EH (cell line): ENCODE measurements around the gene TXNRD1.
A peak's percentile ranks its signal among the peaks of the same experiment; 100 is the strongest.
"Not testable (repeated sequence)": the region's sequence is repeated elsewhere in the genome, so short reads cannot be mapped to it uniquely, and the experiment has no call there.

Source experiments
- DNase-seq: peaks from one replicate; pipeline ENCODE4 v3.0.0-alpha.2; 2015; ENCODE audit warnings: low read depth

The TXNRD1 gene

DNA sequence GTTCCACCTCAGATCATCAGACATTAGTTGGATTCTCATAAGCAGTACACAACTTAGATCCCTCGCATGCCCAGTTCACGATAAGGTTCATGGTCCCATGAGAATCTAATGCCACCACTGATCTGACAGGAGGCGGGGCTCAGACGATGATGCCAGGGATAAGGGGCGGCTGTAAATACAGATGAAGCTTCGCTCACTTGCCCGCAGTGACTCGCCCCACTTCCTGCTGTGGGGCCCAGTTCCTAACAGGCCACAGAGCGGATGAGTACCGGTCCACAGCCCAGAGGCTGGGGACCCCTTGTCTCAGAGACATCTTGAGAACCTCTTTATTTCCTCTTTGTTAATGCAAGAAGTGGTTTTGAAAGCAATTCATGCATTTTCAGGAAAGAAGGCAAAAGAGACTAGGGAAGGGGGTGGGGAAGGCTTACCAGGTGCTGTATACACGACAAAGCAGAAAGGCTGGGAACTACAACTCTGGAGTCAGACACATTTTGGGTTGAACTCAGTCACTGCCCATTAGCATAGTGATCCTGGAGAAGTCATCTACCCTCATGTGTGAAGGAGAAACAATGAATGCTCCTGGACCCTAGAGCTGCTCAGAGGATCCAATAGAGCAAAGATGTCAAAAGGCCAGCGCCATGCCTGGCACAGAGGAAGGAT lies 156.6 kb downstream of the TXNRD1 start:
- DNase-seq = no peak

DNA sequence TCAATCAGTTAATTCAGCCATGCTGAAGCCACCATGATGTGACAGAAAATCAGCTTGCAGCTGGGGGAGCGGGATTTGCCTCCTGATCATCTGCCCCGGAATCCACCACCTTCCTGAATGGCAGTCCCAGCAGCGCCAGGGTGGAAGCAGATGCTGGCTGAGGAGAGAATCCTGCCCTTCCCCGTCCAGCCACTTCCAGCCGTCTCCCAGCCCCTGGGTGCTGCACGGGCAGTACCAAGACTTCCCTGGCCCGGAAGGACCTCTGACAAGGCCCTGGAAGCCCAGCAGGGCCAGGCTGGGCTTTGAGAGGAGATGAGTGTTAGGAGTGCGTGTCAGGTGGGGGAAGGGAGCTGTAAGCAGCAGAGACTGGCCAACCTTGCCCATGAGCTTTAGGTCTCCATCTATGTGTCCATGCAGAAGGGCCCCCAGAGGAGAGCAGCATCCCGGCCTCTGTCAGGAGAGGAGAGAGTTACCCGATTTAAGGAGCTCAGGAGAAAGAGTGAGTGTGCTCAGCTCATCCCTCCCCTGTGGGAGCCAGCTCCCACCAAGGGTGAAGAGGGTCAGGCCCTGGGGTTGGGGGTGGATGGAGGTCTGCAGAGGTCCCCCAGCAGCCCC lies 157.2 kb downstream of the TXNRD1 start:
- no peak for DNase-seq

DNA sequence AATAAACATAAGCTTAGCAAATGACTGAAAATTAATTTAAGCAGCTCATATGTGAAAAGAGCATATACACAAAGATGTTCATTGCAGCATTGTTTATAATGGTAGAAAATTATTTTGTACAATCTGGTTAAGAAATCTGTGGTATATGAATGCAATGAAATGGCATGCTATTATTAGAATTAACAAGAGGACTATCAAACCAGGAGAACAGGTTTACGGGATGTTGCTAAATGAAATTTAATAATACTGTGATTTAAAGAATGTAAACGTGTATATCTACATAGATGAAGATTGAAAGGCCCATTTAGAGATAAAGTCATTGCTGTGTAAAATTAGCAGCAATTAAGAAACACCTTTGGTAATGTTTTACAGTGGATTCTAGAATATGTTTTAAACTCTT lies 158.5 kb downstream of the TXNRD1 start:
- DNase-seq = no peak

DNA sequence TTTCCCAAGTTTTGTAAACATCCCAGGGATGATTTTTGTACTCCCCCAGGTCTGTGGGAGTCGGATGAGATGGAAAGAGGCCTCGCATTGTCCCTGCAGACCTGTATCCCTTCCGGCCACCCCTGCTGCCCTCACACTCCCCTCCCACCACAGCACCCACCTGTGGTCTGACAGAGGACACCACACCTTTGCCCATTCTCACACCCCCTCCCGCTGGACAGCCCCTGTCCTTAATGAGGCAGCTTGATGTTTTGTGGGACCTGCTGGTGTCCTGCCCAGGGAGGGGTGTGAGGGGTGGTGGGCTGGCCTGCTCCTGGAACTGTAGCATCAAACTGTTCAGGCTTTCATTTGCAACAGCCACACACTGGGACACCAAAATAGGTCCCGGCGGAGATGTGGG lies 159.2 kb downstream of the TXNRD1 start:
- no peak for DNase-seq

DNA sequence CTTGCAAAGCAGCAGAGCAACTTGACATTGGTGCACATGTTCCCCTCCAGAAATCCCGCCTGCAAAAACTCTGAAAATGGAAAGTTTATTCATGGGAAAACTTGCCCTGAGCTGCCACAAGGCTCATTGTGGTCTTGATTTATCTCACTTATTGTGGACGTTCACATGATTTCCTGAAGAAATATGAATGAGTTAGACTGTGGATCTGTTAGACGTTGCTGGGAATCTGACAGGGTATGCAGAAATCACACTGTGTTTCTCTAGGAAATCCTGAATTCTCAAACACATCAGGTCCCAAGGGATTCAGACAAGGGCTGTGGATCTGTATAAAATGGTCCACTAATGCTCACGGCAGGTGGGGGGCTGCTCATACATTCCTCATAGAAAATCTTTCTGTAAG lies 160.2 kb downstream of the TXNRD1 start:
- no peak for DNase-seq

DNA sequence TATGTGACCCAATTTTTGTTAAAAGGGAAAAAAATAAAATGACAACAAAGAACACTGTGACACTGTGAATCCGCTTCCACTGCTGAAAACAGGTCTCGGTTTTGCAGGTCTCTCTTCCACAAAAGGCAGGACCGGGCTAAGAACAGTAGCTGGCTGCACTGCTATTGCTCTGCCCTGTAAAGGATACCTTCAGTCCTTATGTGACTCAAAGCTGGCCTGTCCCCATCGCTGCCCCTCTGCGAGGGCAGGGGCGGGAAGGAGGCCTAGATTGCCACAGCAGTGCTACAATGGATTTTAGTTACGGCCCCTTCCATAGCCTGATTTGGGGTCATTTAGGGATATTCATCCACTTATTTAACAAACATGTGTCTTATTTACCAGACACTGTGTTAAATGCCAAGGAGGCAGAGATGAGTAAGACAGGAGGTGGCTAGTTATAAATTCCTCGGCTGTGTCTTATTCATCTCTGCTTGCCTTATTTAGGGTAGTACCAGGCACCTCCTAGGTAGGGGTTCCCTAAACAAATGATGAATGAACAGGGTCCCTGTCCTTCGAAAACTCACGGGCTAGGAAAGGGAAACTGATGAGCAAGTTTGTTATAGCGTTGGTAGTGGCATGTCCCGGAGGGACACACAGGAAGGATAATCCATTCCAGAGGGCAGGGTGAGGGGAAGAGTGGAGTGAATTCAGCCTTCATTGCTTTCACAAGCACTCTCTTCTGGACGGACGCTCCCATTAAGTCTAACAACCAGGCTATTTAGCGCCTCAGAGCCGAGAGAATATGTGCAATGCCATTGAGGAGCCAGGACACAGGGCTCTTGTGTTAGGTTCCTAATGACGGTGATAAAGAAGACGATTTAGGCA lies 161.3 kb downstream of the TXNRD1 start:
- DNase-seq = peak; percentile 63

DNA sequence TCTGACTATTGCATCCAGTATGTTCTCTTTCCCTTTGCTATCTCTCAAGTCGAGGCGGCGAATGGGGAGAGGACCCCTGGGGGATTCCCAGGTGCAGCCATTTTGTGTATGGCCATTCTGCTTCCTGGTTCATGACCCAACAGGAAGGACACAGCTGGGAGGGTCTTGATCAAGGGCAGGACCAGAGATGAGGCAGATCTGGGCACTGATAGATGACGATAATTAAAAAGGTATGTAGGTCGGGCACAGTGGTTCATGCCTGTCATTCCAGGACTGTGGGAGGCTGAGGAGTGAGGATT lies 161.9 kb downstream of the TXNRD1 start:
- DNase-seq = no peak

DNA sequence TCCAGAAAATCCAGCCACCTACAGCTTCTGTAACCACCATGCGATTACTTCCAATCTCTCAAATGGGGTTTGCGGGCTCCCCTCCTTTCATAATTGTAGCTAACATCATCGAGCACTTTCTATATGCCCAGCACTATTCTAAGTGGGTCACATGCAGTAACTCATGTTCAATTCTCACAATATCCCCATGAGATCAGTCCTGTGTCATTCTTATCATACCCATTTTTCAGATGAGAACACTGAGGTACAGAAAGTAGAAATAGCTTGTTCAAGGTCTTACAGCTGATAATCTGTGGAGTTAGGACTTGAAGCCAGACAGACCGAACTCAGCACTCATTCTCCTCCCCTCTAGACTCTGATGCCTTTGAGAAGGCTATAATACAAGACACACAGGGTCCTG lies 162.8 kb downstream of the TXNRD1 start:
- no peak for DNase-seq

DNA sequence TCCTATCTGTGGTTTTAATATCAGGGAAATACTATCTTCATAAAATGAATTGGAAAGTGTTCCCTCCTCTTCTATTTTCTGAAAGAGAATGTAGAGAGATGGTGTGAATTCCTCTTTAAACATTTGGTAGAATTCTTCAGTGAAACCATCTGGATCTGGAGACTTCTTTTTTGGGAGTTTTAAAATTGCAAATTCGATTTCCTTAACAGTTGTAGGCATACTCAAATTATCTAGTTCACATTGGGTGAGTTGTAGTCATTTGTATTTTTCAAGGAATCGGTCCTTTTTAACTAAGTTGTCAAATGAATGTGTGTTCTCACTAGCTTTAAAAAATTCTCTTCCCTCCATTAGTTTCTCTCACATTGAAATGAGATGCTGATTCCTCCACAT lies 165.8 kb downstream of the TXNRD1 start:
- DNase-seq = no peak

DNA sequence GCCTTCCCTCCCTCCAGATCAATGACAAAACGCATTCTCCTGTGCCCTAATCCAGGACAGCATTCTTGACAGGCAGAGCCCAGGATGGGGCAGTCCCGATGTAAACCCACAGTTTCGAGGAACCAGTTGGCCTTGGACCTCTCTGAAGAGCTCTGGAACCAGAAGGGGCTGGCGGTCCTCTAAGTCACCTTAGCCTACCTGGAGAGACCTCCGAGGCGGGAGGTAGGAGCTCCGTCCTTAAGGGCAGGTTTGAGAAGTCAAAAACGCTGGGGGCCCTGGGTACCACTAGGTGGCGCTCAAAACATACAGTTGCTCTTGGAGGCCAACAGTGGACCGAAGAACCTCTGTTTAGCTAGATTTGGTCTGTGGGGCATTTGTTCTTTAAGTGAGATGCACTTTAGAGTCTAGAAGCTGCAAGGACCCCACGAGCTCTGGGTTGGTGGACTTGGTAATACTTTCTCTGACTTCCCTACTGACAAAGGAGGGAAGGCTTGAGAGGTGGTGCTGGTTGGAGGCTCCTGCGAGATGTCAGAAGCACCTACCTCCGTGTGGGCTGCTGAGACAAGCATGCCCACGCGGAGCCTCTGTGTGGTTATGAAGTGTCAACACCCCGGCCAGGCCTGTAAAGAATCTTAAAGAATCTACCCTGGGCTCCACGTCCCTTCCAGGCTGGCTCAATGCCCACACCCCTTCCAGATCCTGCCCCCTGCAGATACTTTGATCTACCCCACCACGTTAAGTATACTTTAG lies 166.3 kb downstream of the TXNRD1 start:
- peak; percentile 77 for DNase-seq

DNA sequence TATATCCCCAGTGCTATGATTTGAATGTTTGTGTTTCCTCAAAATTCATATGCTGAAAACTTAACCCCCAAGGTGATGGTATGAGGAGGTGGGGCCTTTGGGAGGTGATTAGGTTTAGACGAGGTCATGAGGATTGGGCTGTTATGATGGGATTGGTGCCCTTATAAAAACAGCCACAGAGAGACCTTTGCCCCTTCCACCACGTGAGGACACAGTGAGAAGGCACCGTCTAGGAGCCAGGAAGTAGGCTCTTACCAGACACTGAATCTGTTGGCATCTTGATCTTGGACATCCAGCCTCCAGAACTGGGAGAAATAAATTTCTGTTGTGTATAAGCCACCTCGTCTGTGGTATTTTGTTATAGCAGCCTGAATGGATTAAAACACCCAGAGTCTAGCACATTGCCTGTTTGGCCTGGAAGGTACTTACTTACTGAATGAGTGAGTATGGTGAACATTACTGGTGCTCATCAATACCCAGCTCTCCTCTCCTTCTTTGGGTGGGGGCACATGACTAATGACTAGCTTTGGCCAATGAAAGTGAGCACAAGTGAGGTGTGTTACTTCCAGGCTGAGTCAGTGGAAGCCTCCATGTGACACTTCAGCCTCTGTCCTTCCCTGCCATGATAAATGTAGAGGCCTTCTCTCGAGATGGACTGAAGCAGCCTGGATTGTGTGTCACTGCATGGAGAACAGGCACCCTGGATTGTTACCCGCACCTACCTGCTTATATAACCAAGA lies 168.7 kb downstream of the TXNRD1 start:
- DNase-seq = no peak

DNA sequence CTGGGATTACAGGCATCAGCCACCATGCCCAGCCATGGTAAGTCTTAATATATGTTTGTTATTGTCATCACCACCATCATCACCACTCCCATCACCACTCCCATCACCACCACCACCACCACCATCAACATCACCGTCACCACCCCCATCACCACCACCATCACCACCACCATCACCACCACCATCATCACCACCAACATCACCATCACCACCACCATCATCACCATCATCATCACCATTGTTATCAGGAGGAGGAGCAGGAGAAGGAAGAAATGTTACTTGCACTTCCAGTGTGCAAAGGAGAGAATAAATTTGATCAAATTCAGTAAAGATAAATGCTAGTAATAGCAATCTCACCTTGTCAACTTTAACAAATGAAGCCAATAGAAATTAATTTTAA lies 169.9 kb downstream of the TXNRD1 start:
- no peak for DNase-seq

DNA sequence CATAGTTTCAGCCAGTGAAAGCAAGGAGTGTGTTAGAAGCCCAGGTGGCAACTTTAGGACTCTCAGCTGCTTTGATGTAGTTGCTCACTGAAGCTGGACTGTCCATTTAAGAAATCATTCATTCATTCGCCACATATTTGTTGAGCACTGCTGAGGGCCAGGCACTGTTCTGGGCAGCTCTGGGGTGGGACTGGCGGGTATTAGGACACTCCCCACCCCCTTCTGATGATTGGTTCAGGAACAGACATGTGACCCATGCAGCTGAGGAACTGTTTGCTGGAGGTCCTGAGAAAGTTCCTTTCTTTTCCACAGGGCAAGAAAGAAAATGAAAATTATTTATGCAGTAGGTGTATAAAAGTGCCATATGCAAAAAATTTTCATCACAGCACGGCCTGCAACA lies 170.9 kb downstream of the TXNRD1 start:
- DNase-seq = no peak

DNA sequence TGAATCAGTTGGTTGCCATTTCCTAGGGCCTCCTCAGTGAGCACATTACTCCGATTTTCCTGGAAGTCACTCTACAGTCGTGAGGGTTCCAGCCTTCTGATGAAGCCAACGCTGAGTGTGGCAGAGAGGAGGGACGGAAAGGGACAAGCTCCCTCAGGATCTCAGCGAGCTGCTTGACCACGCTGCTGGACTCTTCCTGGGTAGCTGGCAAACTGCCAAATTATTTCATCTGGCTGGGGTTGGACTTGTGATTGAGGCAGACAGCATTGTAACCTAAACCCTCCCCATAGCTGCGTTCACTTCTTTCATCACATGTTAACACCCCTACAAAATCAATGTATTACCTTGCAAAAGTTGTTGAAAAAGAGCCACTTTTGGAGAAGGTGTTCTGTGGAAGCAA lies 171.6 kb downstream of the TXNRD1 start:
- no peak for DNase-seq

DNA sequence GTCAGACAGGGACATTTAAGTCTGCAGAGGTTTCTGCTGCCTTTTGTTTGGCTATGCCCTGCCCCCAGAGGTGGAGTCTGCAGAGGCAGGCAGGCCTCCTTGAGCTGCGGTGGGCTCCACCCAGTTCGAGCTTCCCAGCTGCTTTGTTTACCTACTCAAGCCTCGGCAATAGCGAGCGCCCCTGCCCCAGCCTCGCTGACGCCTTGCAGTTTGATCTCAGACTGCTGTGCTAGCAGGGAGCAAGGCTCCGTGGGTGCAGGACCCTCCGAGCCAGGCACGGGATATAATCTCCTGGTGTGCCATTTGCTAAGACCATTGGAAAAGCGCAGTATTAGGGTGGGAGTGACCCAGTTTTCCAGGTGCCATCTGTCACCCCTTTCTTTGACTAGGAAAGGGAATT lies 178.5 kb downstream of the TXNRD1 start:
- not testable (repeated sequence) for DNase-seq
